Measurements from ENCODE around the gene IRF5.
A peak's percentile ranks its signal among the peaks of the same experiment; 100 is the strongest.

Gene IRF5

GRCh38 chr7:128937647-128938543, at the start of gene IRF5:
IRF5 (plus strand) TSS chr7:128937927; CDS start chr7:128942082, 4,155 bp downstream.
- DNase-seq, result no peak

- no peak for DNase-seq
Observed at GRCh38 chr7:128888039-128888755, 49.5 kb upstream of the IRF5 start.

- no peak for DNase-seq
Observed at GRCh38 chr7:128888756-128889095, 49.0 kb upstream of the IRF5 start.

- no peak for DNase-seq
Observed at GRCh38 chr7:128889121-128889520, 48.6 kb upstream of the IRF5 start.

- no peak for DNase-seq
Observed at GRCh38 chr7:128890306-128891109, 47.2 kb upstream of the IRF5 start.

- no peak for DNase-seq
Observed at GRCh38 chr7:128891110-128891941, 46.4 kb upstream of the IRF5 start.

GRCh38 chr7:128891942-128892269, 45.8 kb upstream of the IRF5 start:
- DNase-seq, result no peak

- DNase-seq, result no peak
Observed at GRCh38 chr7:128892521-128893250, 45.0 kb upstream of the IRF5 start.

- DNase-seq, result no peak
Observed at GRCh38 chr7:128893251-128894100, 44.3 kb upstream of the IRF5 start.

GRCh38 chr7:128894101-128894440, 43.7 kb upstream of the IRF5 start:
- no peak for DNase-seq

GRCh38 chr7:128895320-128895719, 42.4 kb upstream of the IRF5 start:
- DNase-seq, result no peak

GRCh38 chr7:128899392-128899791, 38.3 kb upstream of the IRF5 start:
- DNase-seq, result no peak

GRCh38 chr7:128900237-128900636, 37.5 kb upstream of the IRF5 start:
- DNase-seq, result no peak

- no peak for DNase-seq
Observed at GRCh38 chr7:128902761-128903585, 34.8 kb upstream of the IRF5 start.

- DNase-seq, result no peak
Observed at GRCh38 chr7:128903621-128904361, 33.9 kb upstream of the IRF5 start.

GRCh38 chr7:128904381-128905197, 33.1 kb upstream of the IRF5 start:
- DNase-seq, result peak; percentile 4

GRCh38 chr7:128906001-128906765, 31.5 kb upstream of the IRF5 start:
- DNase-seq, result no peak

All from GF-D8 (cell line).